Spleen (tissue), 11 donors: ENCODE data around the gene MASP2. TPM values are rescaled to one million over a fixed set of nuclear protein-coding genes. Genes with fewer than 3 reads are reported as not detected.
"Not testable (repeated sequence)": the region's sequence is repeated elsewhere in the genome, so short reads cannot be mapped to it uniquely, and the experiment has no call there.

Source experiments
- DNase-seq: peaks from one replicate; pipeline ENCODE4 v3.0.0-alpha.2; 2020
- H3K27ac ChIP-seq, 8 donors: fragments of 200-600 bp; sonication (generic) in 7 of 8; 1 replicate in 4 of 8; 2 replicates in 4 of 8; pipeline versions ENCODE4 v1.5.0 to v1.8.0; 2016 to 2021; ENCODE audit warnings: inconsistent platforms in 4 of 8, mild to moderate bottlenecking in 4 of 8, moderate library complexity in 1 of 8
- H3K27me3 ChIP-seq, 7 donors: fragments of 200-600 bp; sonication (generic) in 6 of 7; replicated peaks in 1 of 7; 1 replicate in 4 of 7; 2 replicates in 3 of 7; pipeline versions ENCODE4 v1.5.0 to v1.8.0; 2016 to 2021; ENCODE audit warnings: inconsistent platforms in 3 of 7, mild to moderate bottlenecking in 1 of 7
- H3K36me3 ChIP-seq, 6 donors: fragments of 200-600 bp; sonication (generic) in 5 of 6; 1 replicate in 4 of 6; 2 replicates in 2 of 6; pipeline versions ENCODE4 v1.5.0 to v1.8.0; 2016 to 2021; ENCODE audit warnings: inconsistent platforms in 2 of 6
- H3K4me1 ChIP-seq, 6 donors: fragments of 200-600 bp; sonication (generic) in 5 of 6; 1 replicate in 3 of 6; 2 replicates in 3 of 6; pipeline versions ENCODE4 v1.5.0 to v1.8.0; 2016 to 2021; ENCODE audit warnings: inconsistent platforms in 3 of 6
- H3K4me3 ChIP-seq, 8 donors: fragments of 200-600 bp; sonication (generic) in 7 of 8; 1 replicate in 4 of 8; 2 replicates in 4 of 8; pipeline versions ENCODE4 v1.5.0 to v1.8.0; 2016 to 2021; ENCODE audit warnings: inconsistent platforms in 4 of 8, mild to moderate bottlenecking in 4 of 8, moderate library complexity in 2 of 8
- H3K9me3 ChIP-seq, 8 donors: fragments of 200-600 bp; sonication (generic) in 7 of 8; 1 replicate in 4 of 8; 2 replicates in 4 of 8; pipeline versions ENCODE4 v1.5.0 to v1.8.0; 2016 to 2021; ENCODE audit warnings: inconsistent platforms in 4 of 8
- CTCF ChIP-seq, 11 experiments: fragments of 200-600 bp in 7 of 11; fragments of 450-650 bp in 4 of 11; sonication (generic) in 4 of 11; IDR thresholded peaks in 8 of 11; conservative IDR thresholded peaks in 3 of 11; 1 replicate in 7 of 11; 2 replicates in 4 of 11; pipeline versions ENCODE4 v1.4.0 to v1.8.0; 2016 to 2021; ENCODE audit warnings: antibody characterized with exemption in 11 of 11, inconsistent platforms in 4 of 11, mild to moderate bottlenecking in 1 of 11
- POLR2A ChIP-seq, 3 donors: fragments of 450-650 bp; IDR thresholded peaks; one replicate each; pipeline ENCODE4 v1.5.1; 2017; ENCODE audit warnings: antibody characterized with exemption in 3 of 3, mild to moderate bottlenecking in 1 of 3
- POLR2AphosphoS5 ChIP-seq, 3 donors: sonication (generic); formaldehyde crosslinking; IDR thresholded peaks; one replicate each; pipeline ENCODE4 v1.5.1; 2017; ENCODE audit warnings: antibody characterized with exemption in 3 of 3
- WGBS, 5 donors: extraction: QIAGEN DNeasy Blood & Tissue Kit in 3 of 5; methylation state at CpG; one replicate each; pipeline versions ENCODE4 v1.1.5 to v1.1.7; 2013 to 2018; 5-methylcytosine and 5-hydroxymethylcytosine counted together
- intact Hi-C: fragments of 100-400 bp; cut with DNase I; formaldehyde crosslinking; loops from one replicate; pipeline ENCODE4 v1.15.0; 2023; ENCODE audit warnings: low total_unique reads
- polyA plus RNA-seq, 3 donors: library from polyadenylated mRNA; stranded (reverse); fragments of 200-250 nt; gene quantifications; one replicate each; pipeline ENCODE4 v1.2.1, GENCODE V29; 2013
- total RNA-seq, 7 donors: library from RNA; depleted of rRNA in 3 of 7; stranded (reverse); fragments of >200 nt in 3 of 7; fragmentation: NEBNext Ultra II Directional in 4 of 7; extraction: Animal tissue kit (Norgen Biotek cat#: 25700) in 4 of 7; gene quantifications; one replicate each; pipeline versions ENCODE4 v1.1.0 to v1.2.1, GENCODE V29; 2016 to 2021
- donor health status: healthy with polysubstance abuse.
- donor health status: DM: no; HTN: no; CAD: no; lungs with moderate emphysema.
- donor health status: DM: no; HTN: no; CAD: no.
- donor health status: Bipolar disorder and iron deficiency.
- donor health status: healthy.
- donor health status: DM: no; HTN: no; CAD: no.
- donor health status: DM: yes; HTN: yes; CAD: no.

MASP2 gene
- total and polyA plus RNA-seq, 10 donors: 0.06 TPM; not detected in 9

- Histone ChIP-seq H3K9me3 (peaks cover 0 to 5% (median 0%) of the 10 kb centered on the region in 8 donors), H3K4me3 (no peak overlapping the region), H3K4me1 (peaks cover 0 to 2% (median 0%) of the 10 kb centered on the region in 6 donors), H3K36me3 (peaks cover 4 to 100% (median 81%) of the 10 kb centered on the region in 6 donors), H3K27me3 (no peaks in the 10 kb centered on the region), H3K27ac (no peak overlapping the region)
- TF ChIP-seq POLR2A (IDR thresholded peaks at IDR 0.05): no peak
- peak in 1 of 3 donors; percentile 8 for TF ChIP-seq POLR2AphosphoS5 (IDR thresholded peaks at IDR 0.05)
- no peak for TF ChIP-seq CTCF (IDR thresholded peaks at IDR 0.05 in 8 of 11, conservative IDR thresholded peaks at IDR 0.05 in 3 of 11)
- 91 to 95% (median 93%) methylated on average over 17 to 18 of the region's 18 CpGs for WGBS, 5 donors
- DNase-seq: peak; percentile 60
- intact Hi-C loops: no loop called here
Measured at GRCh38 chr1:11067716-11068599, 20.9 kb upstream of the MASP2 start.

- TF ChIP-seq CTCF (IDR thresholded peaks at IDR 0.05 in 8 of 11, conservative IDR thresholded peaks at IDR 0.05 in 3 of 11) (no peak), POLR2A (IDR thresholded peaks at IDR 0.05) (no peak), POLR2AphosphoS5 (IDR thresholded peaks at IDR 0.05) (no peak)
- DNase-seq: no peak
- no peak overlapping the region for H3K27ac ChIP-seq
- no peak overlapping the region for H3K4me3 ChIP-seq
- intact Hi-C loops: no loop called here
- peaks cover 5 to 22% (median 11%) of the 10 kb centered on the region in 6 donors for H3K4me1 ChIP-seq
- H3K9me3 ChIP-seq: peaks cover 0 to 5% (median 0%) of the 10 kb centered on the region in 8 donors
- peaks cover 0 to 79% (median 60%) of the 10 kb centered on the region in 6 donors for H3K36me3 ChIP-seq
- no peaks in the 10 kb centered on the region for H3K27me3 ChIP-seq
- 96 to 100% (median 97%) methylated on average over 1 of the region's 1 CpG for WGBS, 5 donors
Measured at GRCh38 chr1:11065796-11066195, 18.8 kb upstream of the MASP2 start.

DNA sequence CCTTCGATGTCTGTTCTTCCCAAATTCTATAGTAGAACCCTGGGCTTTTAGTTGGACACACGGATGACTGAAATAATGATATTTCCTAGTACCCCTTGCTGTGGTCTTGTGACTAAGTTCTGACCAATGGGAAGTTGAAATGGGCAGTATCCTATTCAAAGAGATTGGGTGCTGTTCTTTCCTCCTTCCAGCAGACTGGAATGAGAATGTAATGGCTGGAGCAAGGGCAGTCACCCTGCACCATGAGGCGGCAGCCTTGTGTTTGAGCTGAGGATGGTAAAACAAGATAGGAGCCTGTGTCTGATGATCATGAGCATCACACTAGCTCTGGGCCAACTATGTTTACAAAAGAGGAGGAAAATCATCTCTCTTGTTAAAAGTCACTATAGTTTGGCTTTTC, 17.9 kb upstream of the MASP2 start:
- intact Hi-C loops: no loop called here
- WGBS, 5 donors: 95 to 100% (median 96%) methylated on average over 3 of the region's 3 CpGs
- peaks cover 0 to 70% (median 52%) of the 10 kb centered on the region in 6 donors for H3K36me3 ChIP-seq
- peaks cover 8 to 28% (median 17%) of the 10 kb centered on the region in 6 donors for H3K4me1 ChIP-seq
- H3K4me3 ChIP-seq: no peak overlapping the region
- TF ChIP-seq CTCF (IDR thresholded peaks at IDR 0.05 in 8 of 11, conservative IDR thresholded peaks at IDR 0.05 in 3 of 11): no peak
- TF ChIP-seq POLR2AphosphoS5 (IDR thresholded peaks at IDR 0.05): no peak
- no peak for TF ChIP-seq POLR2A (IDR thresholded peaks at IDR 0.05)
- no peak overlapping the region for H3K27ac ChIP-seq
- peak; percentile 6 for DNase-seq
- H3K27me3 ChIP-seq: no peaks in the 10 kb centered on the region
- peaks cover 0 to 5% (median 0%) of the 10 kb centered on the region in 8 donors for H3K9me3 ChIP-seq

- DNase-seq, intact Hi-C loops, H3K9me3 ChIP-seq, H3K27me3 ChIP-seq, H3K4me3 ChIP-seq, H3K27ac ChIP-seq: not testable (repeated sequence)
- Histone ChIP-seq H3K4me1 (peaks cover 8 to 34% (median 23%) of the 10 kb centered on the region in 6 donors), H3K36me3 (peaks cover 0 to 61% (median 43%) of the 10 kb centered on the region in 6 donors)
- 91 to 95% (median 94%) methylated on average over 15 to 18 of the region's 18 CpGs for WGBS, 5 donors
Measured at GRCh38 chr1:11063937-11064537, 17.0 kb upstream of the MASP2 start.
